ENCODE measurements around the gene SCG2.
A peak's percentile ranks its signal among the peaks of the same experiment; 100 is the strongest.
"Not testable (repeated sequence)": the region's sequence is repeated elsewhere in the genome, so short reads cannot be mapped to it uniquely, and the experiment has no call there.

Gene SCG2

DNA sequence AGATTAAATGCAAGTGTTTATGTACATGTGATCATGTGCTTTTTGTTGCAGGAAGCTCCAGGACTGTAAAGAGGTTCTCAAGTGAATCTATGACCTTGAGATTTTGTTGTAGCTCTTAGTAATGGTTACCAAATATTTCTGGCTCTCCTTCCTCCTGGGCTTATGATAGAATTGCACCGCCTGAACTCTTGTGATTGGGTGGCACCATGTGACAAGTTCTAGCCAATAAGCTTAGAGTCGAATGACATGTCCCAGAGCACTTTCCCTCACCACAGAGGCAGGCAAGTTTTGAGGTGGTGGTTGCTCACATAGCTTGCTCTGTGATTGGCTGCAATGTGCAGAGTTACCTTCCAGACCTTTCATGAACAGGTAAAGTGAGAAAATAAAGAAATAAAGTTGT is 8.9 kb upstream of the SCG2 start:
- no peak for DNase-seq (ENCODE audit: low read depth)

DNA sequence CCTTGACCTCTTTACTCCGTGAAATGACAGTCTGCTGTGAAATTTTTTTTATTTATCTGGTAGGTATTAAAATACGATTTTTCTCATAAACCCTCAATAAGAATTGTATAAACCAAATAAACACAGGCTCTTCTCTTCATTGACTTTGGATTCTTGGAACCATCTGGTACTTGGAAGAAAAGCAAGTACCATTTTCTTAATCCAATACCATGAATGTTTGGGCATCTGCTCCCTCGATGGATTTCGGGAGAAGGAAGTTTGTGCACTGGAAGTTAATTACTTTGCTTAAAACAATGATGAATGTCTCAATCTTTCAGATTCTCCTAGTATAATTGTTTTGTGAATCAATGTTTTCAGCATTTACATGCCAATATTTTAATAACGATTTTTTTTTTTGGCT is 5.3 kb upstream of the SCG2 start:
- DNase-seq (ENCODE audit: low read depth) = no peak

DNA sequence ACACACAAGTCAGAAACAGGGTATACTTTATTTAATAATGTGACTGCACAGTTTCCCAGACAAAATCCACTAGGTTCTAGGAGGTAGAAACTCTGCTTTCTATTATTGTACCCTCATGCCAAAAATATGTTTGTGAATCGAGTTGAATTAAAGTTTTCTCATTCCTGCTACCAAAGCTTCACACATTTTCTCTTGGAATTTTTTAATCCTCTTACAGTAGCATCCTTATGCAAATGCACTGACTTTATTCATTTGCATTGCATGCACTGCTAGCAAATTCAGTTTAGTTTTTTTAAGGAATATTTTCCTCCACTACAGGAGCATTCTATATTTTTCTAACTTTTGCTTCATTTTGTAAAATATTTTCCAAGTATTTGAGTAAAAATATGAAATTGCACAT is 4.8 kb upstream of the SCG2 start:
- DNase-seq (ENCODE audit: low read depth) = no peak

DNA sequence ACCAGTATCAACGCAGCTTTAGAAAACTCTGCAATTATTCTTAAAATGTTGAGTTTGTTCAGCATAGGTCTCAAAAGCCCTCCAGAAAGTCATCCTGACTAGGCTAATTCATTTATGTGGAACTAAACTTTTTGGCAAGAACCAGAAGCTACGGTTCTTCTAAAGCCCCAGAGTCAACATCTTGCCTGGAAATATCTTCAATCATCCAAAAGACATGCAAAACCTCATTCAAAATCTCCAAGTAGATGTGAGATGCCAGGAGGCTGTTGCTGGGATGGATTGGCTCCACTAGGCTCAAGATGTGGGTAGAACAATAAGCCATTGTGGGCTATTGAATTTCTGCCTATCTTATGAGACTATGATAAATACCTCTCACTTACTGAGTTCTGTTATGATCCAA is 2.1 kb upstream of the SCG2 start:
- DNase-seq (ENCODE audit: low read depth) = no peak

DNA sequence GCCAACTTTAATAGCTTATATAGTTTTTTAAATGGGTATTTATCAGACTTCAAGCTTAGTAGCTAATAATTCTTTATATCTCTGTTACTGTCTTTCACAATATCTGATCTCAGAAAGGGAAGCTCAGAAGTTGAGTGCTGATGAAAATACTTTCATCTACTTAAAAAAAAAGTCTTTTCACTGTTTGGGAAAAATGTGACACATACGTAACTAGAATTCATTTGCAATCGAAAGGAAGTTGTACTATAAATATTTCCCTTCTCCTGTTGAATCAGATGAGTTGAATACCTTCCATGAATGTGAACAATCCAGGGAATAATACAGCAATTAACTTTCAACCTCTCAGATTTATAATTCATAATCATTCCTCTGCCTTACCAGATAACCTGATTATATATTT is 811 bp upstream of the SCG2 start:
- DNase-seq (ENCODE audit: low read depth) = peak; percentile 38

DNA sequence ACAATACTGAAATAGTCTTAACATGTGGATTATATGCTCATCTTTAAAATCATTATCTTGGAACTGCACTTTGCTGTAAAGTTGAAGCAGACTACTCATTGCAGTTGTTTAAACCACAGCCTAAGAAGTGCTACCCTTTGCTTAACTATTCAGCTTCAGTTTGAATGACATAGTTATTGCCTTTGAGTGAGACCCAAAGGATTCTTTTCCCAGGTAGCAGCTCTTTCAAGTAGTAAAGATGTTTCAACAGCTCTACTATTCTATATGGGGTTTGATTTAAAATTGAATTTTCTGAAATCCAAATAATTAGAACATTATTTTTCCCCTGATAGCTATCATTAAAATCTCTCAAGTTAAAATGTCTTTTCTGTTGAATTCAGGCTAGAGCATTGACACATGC is 1.1 kb downstream of the SCG2 start:
- no peak for DNase-seq (ENCODE audit: low read depth)

DNA sequence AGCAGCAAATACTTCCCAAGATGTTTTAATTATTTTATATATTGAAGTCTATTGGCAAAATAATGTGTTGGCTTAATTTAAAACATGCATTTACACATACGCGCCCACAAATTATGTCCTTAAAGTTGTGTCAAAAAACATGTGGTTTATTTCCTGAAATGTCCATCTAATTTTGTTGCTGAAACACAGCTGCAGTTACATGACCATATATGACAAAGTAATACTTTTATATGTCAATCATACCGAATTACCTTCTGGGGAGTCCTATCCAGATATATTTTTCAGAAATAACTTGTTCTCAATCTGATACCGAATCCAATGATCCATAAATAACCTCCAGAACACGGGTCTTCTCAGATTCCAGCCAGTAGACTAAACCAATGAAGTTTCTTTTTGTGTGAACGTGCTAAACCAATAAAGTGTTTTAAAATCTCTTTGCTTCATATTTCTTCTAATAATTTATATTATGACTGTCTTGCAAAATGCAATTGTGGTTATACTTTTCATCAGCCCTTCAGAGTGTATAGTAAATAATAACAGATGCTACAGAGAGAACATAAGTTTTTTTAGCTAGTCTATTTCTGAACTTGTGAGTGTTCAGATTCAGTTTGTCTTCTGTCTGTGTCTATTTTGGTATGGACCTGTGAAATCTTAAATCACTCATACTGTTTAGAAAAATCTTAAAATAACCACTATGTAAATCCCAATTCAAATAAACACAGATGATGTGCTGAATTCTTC is 2.4 kb downstream of the SCG2 start:
- DNase-seq (ENCODE audit: low read depth) = peak; percentile 42

DNA sequence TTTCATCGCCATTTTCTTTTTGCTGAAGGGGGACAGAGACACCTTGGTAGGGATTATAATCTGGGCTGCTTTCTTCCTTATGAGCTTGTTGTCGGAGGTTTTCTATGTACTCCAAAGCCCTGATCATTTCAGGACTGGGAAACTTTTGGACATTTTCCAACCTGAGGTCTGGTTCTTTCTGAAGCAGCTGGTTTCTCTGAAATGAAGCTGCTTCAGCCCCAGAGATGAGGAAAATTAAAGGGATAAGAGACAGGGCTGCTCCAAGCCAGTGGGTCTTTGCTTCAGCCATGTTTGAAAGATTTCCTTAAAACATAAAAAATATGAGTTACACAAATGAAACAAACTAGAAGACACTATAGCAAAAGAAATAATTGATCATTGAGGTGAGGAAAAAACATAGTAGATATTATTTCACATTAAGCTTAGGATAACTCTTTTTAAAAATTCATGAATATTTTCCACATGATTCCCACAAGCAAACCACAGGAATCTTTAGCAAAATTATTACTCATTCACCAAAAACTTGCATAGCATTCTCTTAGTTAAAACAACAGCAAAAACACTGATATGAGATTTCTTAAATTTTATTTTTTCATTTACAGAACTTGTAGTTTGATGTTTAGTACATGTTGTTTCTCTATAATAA is 3.0 kb downstream of the SCG2 start:
- DNase-seq (ENCODE audit: low read depth) = peak; percentile 82

DNA sequence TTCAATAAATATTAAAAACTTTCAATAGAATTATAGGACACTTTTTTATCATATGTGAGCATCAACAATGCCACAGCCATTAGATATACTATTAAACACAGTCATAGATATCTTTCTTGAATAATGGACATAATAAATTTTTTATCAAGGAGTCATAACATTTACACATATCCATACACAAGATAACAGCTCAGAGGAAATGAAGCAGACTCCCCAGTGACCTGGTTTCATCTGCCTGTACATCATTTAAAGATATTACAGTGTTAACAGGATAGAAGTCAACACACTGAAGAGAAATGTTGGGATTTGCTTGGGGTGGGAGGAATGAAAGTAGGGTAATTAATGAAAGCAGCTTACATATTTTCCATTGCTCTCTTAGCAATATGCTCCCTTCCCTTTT is 5.1 kb downstream of the SCG2 start:
- DNase-seq (ENCODE audit: low read depth) = peak; percentile 97

DNA sequence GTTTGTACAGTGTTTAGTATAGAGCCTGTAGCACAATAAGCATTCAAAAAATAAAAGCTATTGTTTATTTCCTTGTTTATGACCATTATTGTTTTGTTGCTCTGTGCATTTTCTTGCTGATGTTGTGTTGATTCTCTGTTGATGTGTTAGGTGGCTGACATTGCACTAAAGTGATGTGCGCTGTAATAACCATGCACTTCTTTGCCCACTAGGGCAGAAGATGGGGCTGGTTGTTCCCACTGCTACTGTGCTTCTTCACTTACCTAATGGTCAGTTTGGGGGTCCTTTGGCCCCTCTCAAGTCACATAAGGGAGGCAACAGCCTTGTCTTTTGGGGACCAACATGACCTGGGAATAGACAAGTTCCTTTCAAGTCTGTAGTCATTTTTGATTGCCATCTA is 6.0 kb downstream of the SCG2 start:
- DNase-seq (ENCODE audit: low read depth) = no peak

DNA sequence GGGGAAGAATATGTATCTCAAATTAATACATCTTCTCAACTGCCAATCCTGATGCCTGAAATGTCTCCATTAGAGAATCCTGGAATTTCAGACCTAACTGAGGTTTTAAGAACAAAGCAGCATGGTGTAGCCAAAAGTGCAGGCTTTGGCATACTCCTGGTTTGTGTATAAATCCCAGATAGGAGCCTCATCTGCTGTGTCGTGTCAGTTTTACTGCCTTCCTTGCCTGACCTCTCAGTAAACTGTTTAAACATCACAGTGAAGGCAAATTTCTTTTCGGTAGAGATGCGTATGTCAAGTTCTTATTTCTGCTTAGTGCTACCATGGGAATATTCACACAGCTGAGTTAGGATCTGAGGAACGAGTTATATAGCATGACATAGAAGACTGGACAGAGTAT is 7.3 kb downstream of the SCG2 start:
- DNase-seq (ENCODE audit: low read depth) = no peak

DNA sequence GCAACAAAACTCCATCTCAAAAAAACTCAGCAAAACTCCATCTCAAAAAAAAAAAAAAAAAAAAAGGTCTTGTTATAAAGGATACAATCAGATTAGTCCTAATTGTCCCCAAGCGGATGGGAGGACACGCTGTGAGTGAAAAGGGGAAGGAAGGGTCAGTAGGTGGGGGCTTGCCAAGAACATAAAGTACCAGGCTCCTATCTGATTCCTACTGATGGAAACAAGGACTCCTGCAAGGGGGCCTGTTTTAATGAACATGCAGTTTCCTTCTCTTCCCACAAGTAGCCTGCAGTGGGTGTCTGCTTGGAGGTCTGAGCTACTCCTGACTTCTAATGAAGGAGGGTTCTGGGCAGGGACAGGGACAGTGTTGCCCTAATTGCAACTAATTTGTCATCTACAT is 7.9 kb downstream of the SCG2 start:
- DNase-seq (ENCODE audit: low read depth) = no peak

DNA sequence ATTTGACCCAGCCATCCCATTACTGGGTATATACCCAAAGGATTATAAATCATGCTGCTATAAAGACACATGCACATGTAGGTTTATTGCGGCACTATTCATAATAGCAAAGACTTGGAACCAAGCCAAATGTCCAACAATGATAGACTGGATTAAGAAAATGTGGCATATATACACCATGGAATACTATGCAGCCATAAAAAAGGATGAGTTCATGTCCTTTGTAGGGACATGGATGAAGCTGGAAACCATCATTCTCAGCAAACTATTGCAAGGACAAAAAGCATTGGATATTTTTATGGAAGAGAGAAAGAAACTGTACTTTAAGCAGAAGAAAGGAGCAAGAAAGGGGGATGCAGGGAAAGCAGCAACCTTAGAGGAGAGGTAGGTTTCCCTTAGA is 9.5 kb downstream of the SCG2 start:
- DNase-seq (ENCODE audit: low read depth) = not testable (repeated sequence)

DNA sequence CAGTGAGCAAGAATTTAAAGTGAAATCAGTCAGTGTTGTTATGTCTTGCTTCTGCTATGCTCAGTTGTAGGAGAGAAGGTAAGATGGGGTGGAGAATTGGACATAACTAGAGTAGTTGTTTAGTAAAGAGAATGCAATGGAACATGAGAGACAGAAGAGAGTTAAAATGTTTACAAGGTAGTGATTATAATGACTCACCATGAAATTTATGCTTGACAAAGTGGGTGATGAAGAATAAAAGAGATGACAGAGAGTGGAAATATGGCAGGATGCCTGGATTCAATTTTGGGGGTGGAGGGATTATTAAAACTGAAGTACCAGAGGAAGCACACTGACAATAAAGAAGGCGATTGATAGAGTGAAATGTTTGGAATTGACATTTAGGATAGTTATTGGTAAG is 10.6 kb downstream of the SCG2 start:
- no peak for DNase-seq (ENCODE audit: low read depth)

DNA sequence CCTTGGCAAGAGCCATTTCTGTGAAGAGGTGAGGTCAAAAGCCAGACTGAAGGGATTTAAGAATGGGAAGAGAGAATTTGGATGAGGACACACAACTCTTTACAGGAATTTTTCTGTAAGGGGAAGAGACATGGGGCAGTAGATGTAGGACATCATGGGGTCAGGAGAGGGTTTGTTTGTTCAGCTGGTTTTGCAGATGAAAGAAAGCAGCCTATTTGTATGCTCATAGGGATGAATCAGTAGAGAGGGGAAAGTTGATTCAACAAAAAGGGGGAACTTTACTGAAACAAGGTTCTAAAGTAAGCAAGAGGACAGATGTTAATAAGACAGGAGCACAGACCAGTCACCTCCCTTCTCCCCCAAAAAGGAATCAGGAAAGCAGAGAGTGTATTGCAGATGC is 11.2 kb downstream of the SCG2 start:
- DNase-seq (ENCODE audit: low read depth) = no peak

DNA sequence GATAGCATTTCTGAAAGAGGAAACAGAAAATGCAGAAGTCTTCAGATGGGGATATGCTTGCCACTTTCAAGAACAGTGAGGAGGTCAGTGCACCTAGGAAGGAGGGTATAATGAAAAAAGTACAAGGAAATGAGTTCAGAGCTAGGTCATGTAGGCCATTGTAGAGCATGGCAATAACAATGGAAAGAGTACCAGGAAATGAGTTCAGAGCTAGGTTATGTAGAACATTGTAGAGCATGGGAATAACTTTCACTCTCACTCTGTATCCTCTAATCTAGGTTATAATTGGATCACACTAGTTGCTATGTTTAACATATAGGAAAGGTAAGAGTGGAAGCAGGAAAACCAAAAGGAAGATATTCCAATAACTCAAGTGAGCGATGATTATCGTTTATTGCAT is 12.3 kb downstream of the SCG2 start:
- no peak for DNase-seq (ENCODE audit: low read depth)

DNA sequence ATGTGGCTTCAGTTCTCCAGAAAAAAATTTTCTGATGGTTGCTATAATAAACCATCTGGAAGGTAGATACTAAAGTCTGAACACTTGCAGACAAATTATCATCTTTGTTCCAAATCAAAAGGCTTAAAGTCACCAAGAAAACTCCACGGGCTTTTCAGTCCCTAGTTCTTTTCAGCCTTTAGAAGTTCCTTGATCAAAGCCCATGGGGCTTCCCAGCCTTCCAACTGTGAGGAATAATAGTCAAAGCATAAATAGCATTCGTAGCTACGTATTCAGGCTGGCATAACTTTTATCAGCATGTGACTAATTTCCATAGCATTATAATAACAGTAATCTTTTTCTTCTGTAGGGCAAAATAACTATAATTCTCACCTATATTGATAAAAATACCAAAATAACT is 13.9 kb downstream of the SCG2 start:
- no peak for DNase-seq (ENCODE audit: low read depth)

DNA sequence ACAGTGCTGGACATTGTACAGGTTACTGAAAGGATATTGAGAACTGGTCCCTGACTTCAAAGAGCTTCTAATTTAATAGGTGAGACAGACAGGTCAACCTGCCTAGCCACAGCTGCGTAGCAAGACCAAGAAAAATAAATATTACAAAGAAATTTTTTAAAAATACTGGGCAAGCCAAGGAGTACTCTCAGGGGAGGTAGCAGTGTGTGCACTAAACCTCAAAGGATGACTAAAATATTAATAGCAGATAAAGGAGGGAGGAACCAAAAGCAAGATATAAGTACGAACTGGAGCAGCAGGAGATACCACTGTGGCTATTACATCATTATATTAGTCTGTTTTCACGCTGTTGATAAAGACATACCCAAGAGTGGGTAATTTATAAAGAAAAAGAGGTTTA is 14.9 kb downstream of the SCG2 start:
- peak; percentile 67 for DNase-seq (ENCODE audit: low read depth)

DNA sequence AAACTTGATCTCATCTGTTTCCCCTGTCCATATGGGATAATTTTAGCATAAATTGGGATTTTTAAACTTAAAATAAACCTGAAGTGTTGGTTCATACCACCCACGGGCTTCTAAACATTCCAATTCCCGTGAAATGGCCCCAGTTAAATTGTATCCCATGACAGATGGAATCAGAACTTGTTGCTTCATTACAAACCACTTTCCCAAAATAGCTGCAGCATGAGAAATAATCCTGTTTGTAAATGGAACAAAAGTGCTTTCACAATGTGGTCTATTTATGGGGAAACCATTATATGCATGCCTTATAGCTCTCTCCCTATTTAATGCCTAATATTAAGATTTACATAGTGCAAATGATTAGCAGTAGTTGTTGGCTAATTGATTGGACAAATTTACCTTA is 15.9 kb downstream of the SCG2 start:
- peak; percentile 95 for DNase-seq (ENCODE audit: low read depth)

DNA sequence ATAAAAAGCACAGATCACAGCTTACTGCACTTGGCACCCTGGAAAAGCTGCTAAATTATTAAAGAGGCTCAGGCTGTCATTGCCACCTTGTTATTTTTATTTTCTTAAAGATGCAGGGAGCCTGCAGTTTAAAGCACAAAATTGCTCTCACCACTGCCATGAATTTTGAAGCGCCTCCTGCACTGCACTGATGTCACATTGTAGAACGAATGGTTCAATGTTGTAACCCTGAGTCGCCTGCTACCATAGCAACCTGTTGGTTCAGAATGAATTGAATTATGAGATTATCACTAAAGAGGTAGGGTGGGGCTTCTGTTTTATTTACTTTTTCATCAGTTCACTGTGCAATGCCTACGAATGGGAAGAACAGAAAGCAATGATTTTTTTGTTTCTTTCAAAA is 16.5 kb downstream of the SCG2 start:
- DNase-seq (ENCODE audit: low read depth) = peak; percentile 42

DNA sequence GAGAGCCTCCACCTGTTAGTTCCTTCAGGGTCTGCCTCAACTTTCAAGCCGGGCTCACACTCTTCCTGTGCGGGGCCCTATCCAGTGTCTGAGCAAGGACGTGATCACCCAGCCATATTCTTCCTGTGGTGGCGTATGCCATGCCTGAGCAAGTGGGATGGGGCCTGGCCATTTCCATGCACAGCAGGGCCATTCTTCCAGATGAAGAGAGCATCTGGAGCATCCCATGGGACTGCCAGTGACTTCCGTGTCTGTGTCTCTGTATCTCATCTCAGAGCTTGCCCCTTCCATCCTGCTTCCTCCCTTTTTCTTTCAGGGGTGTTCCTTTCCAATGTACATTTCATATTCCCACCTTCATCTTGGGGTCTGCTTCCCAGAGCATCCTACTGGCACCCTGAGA is 20.2 kb downstream of the SCG2 start:
- no peak for DNase-seq (ENCODE audit: low read depth)

DNA sequence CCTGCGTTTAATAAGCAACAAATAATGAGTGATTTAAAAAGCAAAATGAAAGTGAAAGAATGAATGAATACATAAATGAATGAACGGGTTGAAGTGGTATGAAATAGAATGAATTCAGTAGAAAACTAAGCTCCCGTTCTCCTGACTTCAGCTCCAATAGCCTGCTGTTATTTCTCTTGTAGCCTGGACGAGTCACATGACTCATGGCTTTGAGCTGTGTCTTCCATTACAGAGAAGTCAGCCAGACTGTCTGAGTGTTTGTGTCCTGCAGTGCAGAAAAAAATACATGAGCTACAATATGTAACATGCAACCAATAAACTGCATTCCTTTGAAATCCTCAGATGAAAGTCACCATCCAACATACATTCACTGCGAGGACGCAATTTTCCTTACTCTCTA is 21.2 kb downstream of the SCG2 start:
- DNase-seq (ENCODE audit: low read depth) = peak; percentile 80

DNA sequence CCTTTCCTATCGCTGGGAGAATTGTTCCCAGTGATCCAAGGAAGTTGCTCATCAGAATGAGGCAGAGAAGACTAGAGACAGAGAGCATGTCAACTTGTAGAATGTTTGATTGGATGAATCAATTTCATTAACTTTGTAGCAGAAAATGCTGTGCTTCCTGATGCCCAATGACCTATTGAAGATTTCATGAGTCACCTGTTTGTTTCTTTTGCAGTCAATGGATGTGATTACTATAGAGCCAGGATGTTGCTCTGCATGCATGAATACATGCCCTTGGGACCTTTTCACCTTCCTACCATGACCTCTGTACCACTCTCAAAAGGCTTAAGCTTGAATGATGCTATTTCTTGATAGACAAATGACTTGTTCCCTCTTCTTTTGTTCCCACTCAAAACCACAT is 23.3 kb downstream of the SCG2 start:
- no peak for DNase-seq (ENCODE audit: low read depth)

DNA sequence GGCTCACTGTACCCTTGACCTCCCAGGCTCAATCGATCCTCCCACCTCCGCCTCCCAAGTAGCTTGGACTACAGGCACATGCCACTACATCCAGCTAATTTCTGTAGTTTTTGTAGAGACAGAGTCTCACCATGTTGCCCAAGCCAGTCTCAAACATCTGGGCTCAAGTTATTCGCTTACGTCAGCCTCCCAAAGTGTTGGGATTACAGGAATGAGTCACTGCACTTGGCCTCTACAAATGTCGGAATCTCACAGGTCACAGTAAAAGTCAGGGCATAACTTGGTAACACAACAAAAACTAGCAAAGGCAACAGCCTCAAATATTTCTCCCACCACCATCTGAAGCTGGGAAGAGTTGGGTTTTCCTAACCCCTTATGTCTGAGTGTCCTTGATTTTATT is 25.3 kb downstream of the SCG2 start:
- peak; percentile 96 for DNase-seq (ENCODE audit: low read depth)

Measured in amniotic epithelial cell (primary cell).